Measurements from ENCODE around the gene TRIM15. TPM values are rescaled to one million over a fixed set of nuclear protein-coding genes. Genes with fewer than 3 reads are reported as not detected.

TRIM15 gene
- total and polyA plus RNA-seq, 2 donors from 2014 or later = 2.2 to 7.1 TPM

DNA sequence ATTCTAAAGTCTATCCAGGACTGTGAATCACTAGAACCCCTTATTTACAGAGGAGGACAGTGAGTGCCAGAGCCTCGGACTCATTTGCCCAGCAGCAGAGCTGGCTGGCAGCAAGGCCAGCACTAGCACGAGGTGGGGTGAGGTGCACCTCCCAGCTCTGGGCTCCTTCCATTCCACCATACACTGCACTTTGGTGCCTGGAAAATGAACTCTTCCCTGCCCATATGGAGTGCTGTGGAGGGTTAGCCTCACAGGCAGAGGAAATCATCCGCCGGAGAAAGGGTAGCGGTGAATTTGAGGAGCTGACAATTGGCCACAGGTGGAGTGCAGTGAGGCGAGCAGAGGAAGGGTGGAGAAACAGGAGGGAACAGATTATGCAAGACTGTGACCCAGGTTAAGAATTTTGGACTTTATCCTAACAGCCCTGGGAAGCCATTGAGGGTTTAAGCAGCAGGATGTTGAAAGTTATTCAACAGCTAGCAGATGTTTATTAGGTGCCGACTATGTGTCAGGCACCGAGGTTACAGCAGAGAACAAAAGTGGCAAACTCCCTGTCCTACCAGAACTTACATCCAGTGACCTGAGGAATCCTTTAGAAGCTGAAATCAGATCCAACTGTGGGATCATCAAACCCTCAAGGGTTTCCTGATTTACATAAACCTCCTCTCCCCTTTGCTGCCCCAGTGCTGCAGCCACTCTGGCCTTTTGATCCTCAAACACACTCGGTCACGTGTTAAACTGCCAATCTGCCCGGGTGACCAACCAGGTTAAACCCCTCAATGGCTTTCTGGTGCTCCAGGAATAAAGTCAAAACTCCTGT lies 43.7 kb downstream of the TRIM15 start:
- peaks cover 0 to 4% (median 0%) of the 10 kb centered on the region in 3 donors for H3K36me3 ChIP-seq (ENCODE audit: control insufficient read depth in 2 of 3, insufficient read depth in 3 of 3, low read length in 3 of 3)
- peak overlapping the region in 1 of 3 donors; percentile 29 for H3K9ac ChIP-seq (ENCODE audit: low read length in 3 of 3)
- H3K27ac ChIP-seq (ENCODE audit: low read depth in 2 of 2, low read length in 2 of 2) = peak overlapping the region; percentile 68 to 69
- no peak for TF ChIP-seq CTCF (IDR thresholded peaks at IDR 0.05; ENCODE audit: borderline replicate concordance, extremely low read depth, insufficient read depth)
- peak overlapping the region in 2 of 3 donors; percentile 1 to 24 for H3K4me3 ChIP-seq (ENCODE audit: low read length in 3 of 3)
- H3K9me3 ChIP-seq (ENCODE audit: control insufficient read depth in 2 of 3, insufficient read depth in 1 of 3, low read length in 3 of 3) = no peaks in the 10 kb centered on the region
- DNase-seq (peak; percentile 27 to 70 (median 52)), FAIRE-seq (no peak)
- peaks cover 2 to 54% (median 54%) of the 10 kb centered on the region in 3 donors for H3K4me1 ChIP-seq (ENCODE audit: control insufficient read depth in 2 of 3, insufficient read depth in 2 of 3, low read depth in 1 of 3, low read length in 3 of 3)
- intact Hi-C loops (cut with DNase I) = no loop called here
- no peaks in the 10 kb centered on the region for H3K27me3 ChIP-seq (ENCODE audit: control insufficient read depth, insufficient read depth, low read length)

DNA sequence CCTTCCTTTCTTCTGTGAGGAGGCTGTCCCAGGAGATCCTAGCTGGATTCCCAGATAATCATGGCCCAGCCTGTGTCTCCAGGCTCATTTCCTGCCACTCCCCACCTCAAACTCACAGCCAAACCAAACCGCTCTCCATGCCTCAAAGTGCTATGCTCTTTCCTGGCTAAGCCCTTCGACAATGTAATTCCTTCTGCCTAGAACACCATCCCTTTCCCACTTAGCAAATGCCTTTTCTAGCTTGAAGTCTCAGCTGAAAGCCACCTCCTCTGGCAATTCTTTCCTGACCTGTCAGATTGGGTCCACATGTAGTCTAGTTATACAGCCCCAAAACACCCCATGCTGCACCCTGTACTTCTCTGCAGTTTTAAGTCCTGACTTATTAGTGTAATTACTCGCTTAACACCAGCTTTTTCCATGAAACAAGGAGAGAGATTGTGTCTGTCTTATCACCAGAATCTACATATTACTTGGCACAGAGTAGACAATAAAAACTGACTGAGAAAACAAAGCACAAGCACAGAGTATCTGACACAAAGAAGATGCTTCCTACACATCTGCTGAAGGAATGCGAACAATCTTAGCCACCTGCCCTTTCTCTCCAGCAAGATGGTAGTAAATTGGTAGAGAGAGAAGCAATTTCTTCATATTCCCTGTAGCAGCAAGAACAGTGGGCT lies 44.4 kb downstream of the TRIM15 start:
- peak in 1 of 5 donors; percentile 29 for DNase-seq
- Histone ChIP-seq H3K4me3 (ENCODE audit: low read length in 3 of 3) (peak overlapping the region in 2 of 3 donors; percentile 1 to 24), H3K36me3 (ENCODE audit: control insufficient read depth in 2 of 3, insufficient read depth in 3 of 3, low read length in 3 of 3) (peaks cover 0 to 4% (median 0%) of the 10 kb centered on the region in 3 donors), H3K4me1 (ENCODE audit: control insufficient read depth in 2 of 3, insufficient read depth in 2 of 3, low read depth in 1 of 3, low read length in 3 of 3) (peaks cover 3 to 54% (median 50%) of the 10 kb centered on the region in 3 donors), H3K27ac (ENCODE audit: low read depth in 2 of 2, low read length in 2 of 2) (peak overlapping the region; percentile 68 to 69), H3K27me3 (ENCODE audit: control insufficient read depth, insufficient read depth, low read length) (no peaks in the 10 kb centered on the region), H3K9me3 (ENCODE audit: control insufficient read depth in 2 of 3, insufficient read depth in 1 of 3, low read length in 3 of 3) (no peaks in the 10 kb centered on the region), H3K9ac (ENCODE audit: low read length in 3 of 3) (peak overlapping the region in 1 of 3 donors; percentile 29)
- no peak for TF ChIP-seq CTCF (IDR thresholded peaks at IDR 0.05; ENCODE audit: borderline replicate concordance, extremely low read depth, insufficient read depth)
- no peak for FAIRE-seq
- intact Hi-C loops (cut with DNase I) = no loop called here

DNA sequence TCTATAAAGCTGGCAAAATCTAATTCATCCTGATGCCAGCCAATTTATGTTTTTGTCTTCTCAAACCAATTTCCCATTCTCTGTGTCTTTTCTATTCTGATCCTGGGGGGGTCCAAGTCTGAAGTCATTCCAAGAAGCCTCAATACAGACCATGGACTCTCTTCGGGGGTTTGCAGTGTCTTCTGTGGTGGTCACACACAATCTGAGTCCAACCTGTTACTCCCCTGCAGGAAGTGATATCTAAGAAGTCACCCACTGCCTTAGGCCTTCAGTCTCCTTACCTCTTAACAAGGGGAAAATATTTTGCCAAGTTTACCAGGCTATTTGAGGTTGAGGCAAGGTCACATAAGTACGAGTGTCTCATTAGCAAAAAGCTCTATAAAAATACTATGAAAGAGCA lies 48.0 kb downstream of the TRIM15 start:
- no peak for TF ChIP-seq CTCF (IDR thresholded peaks at IDR 0.05; ENCODE audit: borderline replicate concordance, extremely low read depth, insufficient read depth)
- Histone ChIP-seq H3K27me3 (ENCODE audit: control insufficient read depth, insufficient read depth, low read length) (no peaks in the 10 kb centered on the region), H3K9ac (ENCODE audit: low read length in 3 of 3) (peak overlapping the region in 2 of 3 donors; percentile 24 to 99), H3K9me3 (ENCODE audit: control insufficient read depth in 2 of 3, insufficient read depth in 1 of 3, low read length in 3 of 3) (no peaks in the 10 kb centered on the region), H3K27ac (ENCODE audit: low read depth in 2 of 2, low read length in 2 of 2) (peak overlapping the region in 1 of 2 donors; percentile 59), H3K36me3 (ENCODE audit: control insufficient read depth in 2 of 3, insufficient read depth in 3 of 3, low read length in 3 of 3) (no peaks in the 10 kb centered on the region), H3K4me3 (ENCODE audit: low read length in 3 of 3) (peak overlapping the region in 2 of 3 donors; percentile 92 to 98), H3K4me1 (ENCODE audit: control insufficient read depth in 2 of 3, insufficient read depth in 2 of 3, low read depth in 1 of 3, low read length in 3 of 3) (peaks cover 3 to 40% (median 37%) of the 10 kb centered on the region in 3 donors)
- no peak for DNase-seq
- FAIRE-seq = no peak
- intact Hi-C loops (cut with DNase I) = no loop called here

Data from kidney (tissue), 14 donors.